ENCODE results near the gene ZNF638. TPM values are rescaled to one million over a fixed set of nuclear protein-coding genes. Genes with fewer than 3 reads are reported as not detected.

Gene ZNF638
- 54.5 to 69.1 TPM (median 57.3 TPM) in 5 replicates for total RNA-seq (2022; extraction: Qiagen RNA extraction)

DNA sequence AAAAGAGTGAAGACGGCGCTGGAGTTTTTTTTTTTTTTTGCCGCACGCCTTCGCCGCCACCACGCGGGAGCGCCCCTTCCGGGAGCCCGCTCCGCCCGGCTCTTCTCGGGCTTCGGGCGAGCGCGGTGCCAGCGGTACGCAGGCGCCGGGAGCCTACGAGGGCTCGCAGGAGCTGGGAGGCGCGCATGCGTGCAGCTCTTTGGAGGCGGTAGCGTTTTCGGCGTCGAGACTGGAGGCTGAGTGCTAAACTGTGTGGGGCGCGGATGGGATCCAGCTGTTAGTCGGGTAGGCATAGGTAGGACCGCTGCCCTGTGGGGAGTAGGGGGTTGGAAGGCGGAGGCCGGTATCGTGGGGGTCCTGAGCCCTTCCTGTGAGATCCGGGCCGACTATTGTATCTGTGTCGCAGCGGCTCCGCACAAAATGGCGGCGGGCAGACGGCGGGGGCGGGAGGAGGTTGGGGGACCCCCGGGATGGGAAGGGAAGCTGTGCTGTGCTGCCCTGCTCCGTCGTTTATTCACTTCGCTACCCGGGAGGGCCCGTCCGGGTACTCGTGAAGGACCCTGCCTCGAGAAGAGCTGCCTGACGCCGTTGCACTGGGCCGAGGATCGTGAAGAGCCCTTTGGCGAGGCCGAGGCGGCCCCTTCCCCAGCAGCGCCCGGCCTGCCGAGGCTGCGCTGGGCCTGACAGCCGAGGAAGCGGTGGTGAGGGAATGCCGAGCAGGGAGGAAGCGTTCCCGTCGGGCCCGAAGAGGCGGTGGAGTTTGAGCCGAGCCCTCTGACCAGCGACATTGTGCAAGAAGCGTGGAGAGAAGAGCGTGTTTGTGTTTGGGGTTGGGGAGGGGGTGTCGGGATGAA lies at the start of gene ZNF638:
Gene ZNF638, plus strand, starts transcription at position 202 of the 854 bp plus-strand sequence. CDS start 17,173 bp downstream, outside the sequence.

DNA sequence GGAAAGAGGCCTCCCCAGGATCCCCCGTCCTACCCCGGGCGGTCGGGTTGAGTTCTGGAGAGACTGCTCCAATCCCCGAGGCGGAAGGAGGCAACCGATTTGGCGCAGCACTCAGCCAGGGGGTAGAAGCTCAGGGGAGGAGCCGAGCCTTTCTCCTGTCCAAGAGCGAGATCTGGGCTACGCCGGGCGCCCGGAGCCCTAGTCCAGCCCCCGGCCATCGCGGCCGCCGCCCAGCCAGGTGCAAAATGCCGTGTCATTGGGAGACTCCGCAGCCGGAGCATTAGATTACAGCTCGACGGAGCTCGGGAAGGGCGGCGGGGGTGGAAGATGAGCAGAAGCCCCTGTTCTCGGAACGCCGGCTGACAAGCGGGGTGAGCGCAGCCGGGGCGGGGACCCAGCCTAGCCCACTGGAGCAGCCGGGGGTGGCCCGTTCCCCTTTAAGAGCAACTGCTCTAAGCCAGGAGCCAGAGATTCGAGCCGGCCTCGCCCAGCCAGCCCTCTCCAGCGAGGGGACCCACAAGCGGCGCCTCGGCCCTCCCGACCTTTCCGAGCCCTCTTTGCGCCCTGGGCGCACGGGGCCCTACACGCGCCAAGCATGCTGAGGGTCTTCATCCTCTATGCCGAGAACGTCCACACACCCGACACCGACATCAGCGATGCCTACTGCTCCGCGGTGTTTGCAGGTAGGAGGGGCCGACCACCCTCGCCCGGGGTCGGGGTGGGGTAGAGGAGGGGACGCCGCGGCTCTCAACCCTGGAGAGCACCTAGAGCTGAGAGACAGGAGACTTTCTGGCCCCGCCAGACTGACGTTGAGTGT lies 122.0 kb downstream of the ZNF638 start, which contains the start of gene DYSF:
Gene DYSF, plus strand, starts transcription at position 158 of the 817 bp plus-strand sequence.

Other genes starting within 250 kb of the ZNF638 start
- gene MCEE, start 201.6 kb upstream of the ZNF638 start, total RNA-seq (2022; extraction: Qiagen RNA extraction): 9.9 to 12.8 TPM (median 11.2 TPM) in 5 replicates
- gene MPHOSPH10, start 201.1 kb upstream of the ZNF638 start, total RNA-seq (2022; extraction: Qiagen RNA extraction): 35.3 to 48.5 TPM (median 37.3 TPM) in 5 replicates
- 0.20 to 0.27 TPM (median 0.23 TPM) in 5 replicates for gene PAIP2B, start 104.7 kb upstream of the ZNF638 start, total RNA-seq (2022; extraction: Qiagen RNA extraction)
- gene DYSF, start 121.8 kb downstream of the ZNF638 start, total RNA-seq (2022; extraction: Qiagen RNA extraction): 0.44 to 0.90 TPM (median 0.81 TPM) in 5 replicates